Activated CD4-positive, CD25-positive, alpha-beta regulatory T cell treated with anti-CD3 and anti-CD28 coated beads, Interleukin-2, amount 50 U/mL, for 72 hours (primary cell): ENCODE data around the gene C11orf21.

Experiments
- DNase-seq: peaks from one replicate; pipeline ENCODE4 v3.0.0; 2021

The C11orf21 gene

DNA sequence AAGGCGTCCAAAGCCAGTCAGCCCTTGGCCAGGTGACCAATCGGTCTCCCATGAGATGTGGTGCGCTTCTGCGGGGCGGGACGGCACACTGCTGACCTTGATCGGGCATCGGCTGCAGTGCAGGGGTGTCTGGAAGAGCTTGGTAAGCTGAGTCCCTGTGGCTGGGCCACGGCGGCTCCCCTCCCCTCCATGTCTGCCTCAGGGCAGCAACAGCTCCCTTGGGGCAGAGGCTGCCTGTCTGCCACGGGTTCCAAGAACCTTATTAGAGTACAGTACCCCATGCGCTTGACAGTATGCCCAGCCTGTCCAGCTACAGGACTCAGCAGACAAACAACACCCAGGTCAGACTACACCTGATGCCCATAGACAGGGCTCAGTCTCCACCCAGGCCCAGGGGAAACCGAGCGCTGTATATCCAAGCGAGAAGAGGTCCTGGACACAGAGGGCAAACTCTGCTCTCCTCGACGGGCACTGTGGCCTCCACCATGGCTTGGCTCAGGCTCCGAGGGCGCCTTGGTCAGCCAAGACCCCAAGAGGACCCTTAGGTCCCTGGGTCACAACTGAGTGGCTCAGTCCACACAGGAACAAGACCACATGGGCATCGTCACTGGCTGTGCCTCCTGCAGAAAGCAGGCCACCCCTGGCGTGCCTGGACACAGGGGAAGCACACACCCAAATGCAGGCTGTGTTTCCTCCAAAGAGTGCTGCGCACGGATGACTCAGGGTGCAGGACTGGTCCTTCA lies 19.0 kb upstream of the C11orf21 start:
- no peak for DNase-seq

DNA sequence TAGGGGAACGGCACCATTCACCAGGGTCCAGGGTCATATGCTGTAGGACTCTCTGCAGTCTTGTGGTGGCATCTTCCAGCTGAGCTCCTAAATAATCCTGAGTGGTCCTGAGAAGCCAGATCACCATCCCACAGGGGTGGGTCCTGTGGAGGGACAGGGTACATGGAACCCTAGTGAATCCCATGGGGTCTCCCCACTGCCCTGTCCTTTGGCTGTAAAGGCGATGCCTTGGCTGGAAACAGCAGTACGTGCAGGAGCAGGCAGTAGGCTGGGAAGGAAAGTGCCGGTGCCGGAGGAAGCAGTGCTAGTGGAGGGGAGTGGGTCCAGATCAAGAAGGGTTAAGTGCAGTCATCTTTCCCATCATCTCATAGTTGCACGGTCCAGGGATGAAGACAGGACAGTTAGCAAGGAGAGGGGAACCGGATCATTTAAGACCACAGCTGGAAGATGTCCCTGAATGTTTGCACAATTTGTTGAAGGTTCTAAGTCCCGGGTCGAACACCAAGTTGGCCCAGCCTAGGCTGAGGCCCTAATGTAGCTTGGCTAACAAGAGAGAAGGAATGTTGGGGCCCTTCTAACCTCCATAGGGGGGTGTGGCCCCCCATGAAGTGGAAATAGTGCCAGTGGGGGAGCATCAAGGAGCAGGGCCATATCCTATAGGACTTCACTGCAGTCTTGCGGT lies 18.2 kb upstream of the C11orf21 start:
- no peak for DNase-seq

DNA sequence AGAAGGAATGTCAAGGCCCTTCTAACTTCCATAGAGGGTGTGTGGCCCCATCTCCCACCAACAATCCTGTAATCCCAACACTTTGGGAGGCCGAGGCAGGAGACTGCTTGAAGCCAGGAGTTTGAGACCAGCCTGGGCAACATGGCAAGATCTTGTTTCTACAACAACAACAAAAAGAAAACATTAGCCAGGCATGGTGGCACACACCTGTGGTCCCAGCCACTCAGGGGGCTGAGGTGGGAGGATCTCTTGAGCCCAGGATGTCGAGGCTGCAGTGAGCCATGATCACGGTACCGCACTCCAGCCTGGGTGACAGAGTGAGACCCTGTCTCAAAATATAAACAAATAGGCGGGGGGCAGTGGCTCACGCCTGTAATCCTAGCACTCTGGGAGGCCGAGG lies 17.0 kb upstream of the C11orf21 start:
- no peak for DNase-seq

DNA sequence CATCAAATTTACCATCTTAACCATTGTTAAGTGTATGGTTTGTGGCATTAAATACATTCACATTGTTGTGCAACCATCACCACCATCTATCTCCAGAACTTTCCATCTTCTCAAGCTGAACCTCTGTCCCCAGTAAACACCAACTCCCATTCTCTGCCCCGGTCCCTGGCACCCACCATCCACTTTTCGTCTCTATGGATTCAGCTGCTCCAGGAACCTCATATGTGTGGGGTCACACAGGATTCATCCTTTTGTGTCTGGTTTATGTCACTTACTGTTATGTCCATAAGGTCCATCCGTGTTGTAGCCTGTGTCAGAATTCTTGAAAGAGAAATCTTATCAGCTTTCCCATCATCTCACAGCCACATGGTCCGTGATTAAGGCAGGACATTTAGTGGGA lies 16.4 kb upstream of the C11orf21 start:
- no peak for DNase-seq

DNA sequence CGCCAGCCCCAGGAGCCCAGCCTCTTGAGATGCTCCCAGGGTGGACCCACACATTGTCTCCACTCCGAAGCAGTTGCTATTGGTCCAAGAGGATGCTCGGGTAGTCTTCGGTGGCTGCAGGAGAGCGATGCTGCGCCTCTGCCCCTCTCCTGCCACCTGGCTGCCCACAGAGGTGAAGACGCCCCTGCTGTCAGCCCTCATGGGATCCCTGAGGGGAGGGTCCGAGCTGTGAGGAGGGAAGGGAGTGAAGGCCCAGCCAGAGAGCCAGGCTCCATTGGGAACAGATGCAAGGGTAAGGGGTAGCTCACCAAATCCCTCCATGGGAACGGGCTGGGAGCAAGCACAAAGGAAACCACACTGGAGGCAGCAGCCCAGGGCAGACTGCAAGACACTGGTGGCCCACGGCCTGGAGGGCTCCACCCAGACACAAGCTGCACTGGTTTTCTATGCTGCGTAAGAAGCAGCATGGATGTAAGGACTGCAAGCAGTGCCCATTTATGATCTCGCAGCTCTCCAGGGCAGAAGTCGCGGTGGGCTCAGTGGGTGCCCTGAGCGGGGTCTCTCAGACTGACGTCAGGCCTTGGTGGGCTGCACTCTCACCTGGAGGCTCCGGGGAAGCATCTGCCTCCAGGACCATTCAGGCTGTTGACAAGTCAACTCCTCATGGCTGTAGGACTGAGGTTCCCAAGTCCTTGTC lies 15.8 kb upstream of the C11orf21 start:
- DNase-seq = no peak

DNA sequence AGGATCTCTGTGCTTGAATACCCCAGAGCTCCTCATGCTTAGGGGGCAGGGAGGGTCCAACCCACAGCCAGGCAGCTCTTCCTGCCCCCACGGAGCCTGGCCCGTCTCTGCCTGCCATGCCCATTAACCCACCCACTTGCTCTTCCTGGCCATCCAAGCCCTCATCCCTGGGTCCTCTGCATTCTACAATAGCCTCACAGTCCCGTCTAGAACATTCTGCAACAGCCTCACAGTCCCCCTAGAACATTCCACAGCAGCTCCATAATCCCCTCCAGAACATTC lies 15.2 kb upstream of the C11orf21 start:
- DNase-seq = no peak

DNA sequence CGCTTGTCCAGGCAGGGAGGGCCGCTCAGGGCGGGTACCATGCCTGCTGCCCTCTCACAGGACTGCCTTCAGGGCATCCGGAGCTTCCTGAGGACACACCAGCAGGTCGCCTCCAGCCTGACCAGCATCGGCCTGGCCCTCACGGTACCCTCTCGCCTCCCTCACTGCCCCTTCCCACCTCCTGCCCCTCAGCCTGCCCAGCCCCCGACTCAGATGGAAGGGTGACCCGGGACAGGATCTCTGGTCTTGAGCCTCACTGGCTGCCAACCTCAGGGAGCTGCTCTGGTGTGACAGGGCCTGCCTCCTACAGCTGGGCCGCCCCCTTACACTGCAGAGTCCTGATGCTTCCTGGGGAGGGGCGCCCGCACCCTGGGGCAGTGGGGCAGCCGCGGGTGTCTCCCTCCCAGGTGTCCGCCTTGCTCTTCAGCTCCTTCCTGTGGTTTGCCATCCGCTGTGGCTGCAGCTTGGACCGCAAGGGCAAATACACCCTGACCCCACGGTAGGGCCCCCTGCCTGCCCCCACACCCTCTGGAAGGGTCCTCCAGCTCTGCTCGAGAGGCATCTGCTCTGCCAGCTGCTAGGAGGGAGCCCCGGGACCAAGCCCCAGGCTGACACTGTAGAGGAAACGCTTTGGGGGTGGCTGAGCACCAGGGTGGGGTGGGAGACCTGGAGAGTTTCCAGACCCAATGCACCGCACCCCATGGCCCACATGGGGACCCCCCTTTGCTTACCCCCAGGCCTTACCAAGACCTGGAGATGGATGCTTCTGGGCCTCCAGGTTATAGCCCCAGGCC lies 14.6 kb upstream of the C11orf21 start:
- no peak for DNase-seq

DNA sequence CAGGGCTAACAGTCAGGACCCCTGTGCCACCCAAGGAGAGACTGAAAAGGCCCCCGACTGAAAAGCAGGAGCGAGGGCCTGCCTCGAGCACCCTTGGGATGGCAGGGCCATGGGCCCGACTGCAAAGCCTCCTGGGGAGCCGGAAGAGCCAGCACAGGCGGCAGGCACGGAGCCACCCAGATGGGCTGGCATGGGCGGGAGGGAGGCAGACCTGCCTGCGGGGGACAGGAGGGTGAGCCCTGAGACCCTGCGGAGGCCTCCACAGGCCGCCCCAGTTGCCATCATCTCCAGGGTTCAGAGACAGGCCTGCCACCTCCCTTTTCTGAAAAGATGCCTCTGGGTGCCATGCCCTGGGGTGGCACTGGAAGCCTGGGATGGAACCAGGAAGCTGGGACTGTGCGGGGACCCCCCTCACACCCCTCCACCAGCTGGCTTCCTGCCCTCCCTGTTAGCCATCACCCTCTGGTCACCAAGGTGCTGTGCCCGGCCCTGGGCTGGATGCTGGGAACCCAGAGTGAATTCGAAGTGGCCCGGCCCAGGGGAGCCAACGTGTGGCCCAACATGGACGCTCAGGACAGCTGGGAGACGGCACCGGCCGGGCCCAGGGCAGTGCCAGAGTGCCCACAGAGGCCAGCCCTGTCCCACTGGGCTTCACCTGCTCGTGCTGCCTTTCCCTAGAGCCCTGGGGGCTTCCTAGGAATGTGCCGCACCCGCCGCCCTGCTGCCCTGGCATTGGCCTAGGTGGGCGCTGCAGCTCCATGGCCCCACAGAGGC lies 13.9 kb upstream of the C11orf21 start:
- DNase-seq = no peak

DNA sequence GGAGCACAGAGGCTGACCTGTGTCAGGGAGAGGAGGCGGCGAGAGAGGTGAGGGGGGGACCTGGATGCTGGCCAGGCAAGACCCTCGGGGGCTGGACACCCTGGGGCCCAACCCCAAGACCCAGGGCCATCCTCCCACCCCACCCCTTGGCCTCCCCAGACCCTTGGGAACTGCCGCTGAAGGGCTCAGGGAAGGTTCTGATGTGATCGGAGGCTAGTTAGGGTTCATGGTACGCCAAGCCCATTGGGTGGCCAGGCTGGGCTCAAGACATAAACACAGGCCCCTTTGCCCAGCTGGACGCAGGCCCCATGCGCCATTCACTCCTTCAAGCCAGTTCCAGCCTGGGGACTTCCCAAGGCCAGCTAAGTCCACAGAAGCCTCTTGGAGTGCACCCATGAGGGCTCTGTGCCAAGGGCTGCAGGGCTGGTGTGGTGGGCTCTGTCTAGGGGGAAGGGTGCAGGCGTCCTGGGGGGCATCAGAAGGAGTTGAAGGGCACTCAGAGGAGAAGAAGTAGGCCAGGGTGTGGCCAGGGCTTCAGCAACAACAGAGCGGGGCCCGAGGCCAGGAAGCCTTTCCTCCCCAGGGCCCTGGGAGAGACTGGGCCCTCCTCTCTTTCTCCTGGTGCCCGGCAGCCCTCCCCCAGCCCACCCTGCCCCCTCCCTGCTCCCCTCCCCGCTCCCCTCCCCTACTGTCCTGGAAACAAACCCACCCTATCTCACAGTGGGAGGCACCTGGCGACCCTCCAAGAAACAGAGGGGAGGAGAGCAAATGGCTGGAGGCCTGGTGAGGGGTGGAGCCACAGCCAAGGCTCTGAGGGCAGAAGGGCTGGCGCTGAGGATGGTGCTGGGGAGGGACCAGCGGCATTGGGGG lies 13.0 kb upstream of the C11orf21 start:
- DNase-seq = no peak

DNA sequence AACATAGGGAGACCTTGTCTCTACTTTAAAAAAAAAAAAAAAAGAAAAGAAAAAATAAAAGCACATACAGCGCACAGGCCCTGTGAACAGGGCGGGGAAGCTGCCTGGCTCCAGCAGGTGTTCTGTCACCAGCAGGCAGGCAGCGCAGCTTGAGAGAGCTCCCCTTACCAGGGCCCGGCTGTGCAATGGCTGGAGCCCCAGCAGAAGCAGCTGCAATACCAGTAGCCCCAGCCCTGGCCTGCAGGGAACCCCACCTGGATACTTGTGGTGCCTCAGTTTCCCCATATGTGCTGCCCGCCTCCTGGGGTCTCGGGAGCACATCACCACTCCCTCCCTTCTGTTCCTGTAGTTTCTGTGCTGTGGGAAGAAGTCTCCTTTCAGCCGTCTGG lies 12.4 kb upstream of the C11orf21 start:
- no peak for DNase-seq

DNA sequence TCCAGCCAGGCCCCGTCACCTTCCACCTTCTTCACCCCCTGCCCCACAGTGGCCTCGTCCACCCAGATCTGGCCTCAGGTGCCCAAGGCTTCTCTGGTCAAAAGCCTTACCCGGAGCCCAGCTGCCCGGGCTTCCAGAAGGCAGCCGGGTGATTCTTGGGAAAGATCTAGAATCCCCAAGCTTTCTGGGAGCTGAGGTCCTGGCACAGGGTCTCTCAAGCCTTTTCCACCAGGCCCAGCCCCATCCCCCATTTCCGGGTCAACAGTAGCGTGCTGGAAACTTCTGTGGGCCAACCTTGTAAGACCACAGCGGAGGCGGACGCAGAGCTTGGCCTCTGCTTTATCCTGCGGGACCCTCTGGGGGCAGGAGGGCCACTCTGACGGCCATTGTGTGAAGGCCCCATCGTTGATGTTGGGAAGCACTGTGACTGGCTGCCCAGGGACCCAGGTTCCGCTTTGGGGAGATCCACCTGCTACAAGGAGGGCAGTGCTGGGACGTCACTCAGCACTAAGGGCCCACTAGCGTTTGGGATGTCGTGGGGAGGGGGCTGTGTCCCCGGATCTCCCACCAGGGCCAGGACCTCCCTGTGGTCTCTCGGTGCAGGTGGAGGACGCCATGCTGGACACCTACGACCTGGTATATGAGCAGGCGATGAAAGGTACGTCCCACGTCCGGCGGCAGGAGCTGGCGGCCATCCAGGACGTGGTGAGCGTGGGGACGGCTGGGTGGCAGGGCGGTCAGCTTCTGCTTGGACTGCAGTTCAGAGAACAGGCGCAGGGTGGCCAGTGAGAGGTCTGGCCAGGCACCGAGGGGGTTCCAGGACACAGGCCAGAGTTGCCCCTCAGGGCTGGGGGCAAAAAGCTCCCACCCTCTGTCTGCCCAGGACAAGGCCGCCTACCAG lies 11.6 kb upstream of the C11orf21 start:
- DNase-seq = no peak

DNA sequence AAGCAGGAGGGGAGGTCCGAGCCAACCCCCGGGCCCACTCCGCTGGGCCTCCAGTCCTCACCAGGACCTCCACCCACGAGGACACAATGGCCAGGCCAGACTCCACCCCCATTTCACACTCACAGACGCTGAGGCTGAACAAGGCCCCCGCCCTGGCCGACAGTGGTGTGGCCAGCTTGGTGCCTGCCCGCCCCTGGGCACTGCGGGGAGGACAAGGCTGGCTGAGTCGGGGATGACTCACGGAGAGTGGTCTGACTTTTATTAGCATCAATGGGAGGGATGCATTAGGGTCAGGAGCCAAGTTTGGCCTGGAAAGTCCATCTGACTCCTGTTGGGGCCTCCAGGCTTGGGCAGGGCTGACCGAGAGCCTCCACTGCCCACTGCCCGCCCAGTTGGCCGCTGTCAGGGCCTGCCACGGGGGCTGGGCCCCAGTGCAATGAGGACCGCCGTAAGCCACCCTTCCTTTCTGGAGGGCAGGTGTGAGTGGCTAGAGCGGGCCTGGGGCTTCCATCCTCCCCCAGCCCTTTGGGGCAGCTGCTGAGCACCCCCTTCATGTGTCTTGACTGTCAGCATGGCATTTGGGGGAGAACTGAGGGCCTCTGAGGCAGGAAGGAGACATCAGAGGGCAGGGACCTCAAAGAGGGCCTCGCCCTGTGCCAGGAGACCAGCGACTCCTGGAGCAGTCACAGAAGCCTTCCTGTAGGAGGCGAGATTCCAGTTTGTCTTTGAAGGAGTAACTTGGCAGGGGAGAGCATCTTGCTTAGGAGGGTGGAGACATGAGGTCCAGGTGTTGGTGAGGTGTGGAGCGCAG lies 10.7 kb upstream of the C11orf21 start:
- no peak for DNase-seq

DNA sequence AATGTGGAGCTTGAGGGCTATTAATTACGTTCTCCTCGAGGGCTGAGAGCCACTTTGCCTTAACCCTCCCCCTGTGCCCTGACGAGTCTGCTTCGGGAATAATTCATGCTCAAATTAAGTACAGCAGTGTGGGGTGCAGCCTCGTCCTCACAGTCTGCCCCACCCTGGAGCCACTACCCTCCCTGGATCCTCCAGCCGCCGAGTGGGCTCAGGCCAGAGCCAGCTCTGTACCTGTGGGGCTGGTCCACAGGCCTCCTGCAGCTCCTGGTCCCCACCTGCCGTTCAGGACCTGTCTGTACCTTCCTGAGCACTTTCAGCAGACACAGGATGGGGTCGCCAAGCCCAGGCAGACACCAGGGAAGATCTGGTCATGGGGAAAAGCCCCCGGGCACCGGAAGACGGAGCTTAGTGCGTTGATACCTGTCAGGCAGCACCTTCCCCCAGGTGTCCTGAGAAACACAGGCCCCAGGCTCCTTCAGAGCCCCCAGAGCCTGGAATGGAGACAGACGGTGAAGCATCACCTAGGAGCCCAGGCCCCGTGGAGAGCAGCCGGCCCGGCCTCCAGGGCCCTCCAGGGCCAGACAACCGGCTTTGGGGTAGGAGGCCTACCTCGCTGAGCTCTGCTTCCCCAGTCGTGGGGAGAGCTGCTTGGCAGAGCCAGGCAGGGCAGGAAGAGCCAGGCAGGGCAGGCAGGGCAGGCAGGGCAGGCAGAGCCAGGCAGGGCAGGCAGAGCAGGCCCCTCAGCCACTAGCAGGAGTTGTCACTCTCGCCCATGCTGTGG lies 9.8 kb upstream of the C11orf21 start:
- DNase-seq = peak; percentile 31

DNA sequence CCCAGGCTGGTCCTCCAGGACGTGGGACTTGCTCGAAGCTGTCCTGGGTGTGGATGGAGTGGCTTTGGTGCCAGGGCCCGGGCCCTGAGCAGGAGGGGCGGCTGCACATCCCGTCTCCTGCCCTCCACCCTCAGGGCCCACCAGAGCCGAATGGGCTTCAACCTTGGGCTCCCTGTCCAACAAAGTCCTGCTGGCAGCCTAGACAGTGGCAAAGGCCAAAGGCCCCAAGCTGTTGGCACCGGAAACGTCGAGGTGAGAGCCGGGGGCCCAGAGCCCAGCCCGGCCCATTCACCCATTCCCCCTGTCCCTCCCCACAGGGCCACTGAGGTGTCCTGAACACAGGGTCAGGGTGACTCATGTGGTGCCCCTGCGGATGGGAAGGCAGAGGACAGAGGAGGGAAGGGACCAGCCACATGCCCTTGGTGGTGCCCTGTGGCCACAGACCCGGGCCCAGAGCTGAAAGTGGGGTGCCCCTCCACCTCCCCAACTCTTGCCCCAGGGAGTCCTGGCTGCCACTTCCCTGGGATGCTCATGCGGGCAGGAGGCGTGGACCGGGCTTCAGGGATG lies 9.2 kb upstream of the C11orf21 start:
- DNase-seq = no peak

DNA sequence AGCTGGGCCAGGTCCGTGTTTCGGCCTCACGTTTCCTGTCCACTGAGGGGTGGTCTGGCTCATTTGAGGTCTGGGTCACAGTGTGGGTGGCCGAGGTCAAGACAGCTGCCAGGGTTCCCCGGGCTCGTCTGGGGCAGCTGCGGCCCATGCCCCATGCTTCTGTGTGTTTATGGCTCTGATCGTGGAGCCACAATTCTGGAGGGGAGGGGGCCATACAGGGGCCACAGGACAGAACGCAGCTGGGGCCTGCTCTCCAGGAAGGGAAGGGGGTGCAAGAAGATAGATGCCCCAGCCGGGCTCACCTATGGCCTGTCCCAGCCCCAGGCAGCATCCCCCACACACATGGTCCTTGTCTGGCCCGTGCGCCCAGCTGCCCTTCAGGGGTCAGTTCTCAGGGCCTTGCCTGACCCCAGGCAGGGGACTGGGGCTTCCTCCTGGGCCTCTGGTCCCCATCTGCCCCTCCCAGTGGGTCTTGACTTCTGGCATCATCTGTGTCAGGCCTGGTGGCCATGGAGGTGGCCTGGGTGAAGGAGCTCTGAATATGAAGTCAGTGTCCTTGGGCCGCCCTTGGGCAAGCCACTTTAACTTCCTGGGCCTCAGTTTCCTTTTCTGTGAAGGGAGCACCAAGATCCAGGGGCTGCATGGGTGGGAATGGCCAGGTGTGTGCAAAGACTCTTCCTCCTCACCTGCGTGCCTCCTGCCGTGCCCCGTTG lies 8.5 kb upstream of the C11orf21 start:
- DNase-seq = no peak

DNA sequence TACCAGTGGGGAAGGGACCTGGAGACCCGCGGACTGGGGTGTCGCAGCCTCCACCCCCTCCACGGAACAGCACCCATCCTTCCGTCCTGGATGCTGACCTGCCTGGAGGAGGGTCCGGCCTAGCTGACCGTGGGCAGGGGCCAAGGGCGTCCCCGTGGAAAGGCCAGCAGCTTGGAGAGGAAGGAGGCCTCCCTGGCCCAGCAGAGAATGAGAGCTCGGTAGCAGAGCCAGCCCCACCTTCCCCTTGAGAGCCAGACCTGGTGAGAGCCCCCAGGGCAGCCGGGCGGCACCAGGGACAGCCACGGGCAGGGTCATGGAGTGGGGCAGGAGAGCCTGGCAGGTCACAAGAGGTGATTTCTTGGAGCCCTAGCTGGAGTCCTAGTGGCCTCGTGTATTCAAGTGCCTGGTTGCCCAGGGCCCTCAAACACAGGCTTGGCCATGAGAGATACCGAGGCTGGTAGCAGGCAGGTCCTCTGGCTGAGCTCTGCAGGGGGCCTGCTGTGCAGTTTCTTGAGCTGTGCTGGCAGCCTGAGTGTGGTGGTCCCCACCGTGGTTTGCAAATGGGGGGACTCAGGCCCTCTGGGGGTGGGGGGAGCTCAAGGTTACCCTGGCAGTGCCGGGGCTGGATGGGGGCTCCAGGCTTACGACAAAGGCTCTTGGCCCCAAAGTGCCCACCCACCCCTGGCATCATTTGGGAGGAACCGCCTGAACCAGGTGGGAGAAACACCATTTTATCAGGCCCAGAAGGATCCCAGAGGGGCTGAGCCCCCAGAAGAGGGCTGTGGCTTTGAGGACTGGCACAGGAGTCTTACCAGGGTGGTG lies 7.7 kb upstream of the C11orf21 start:
- no peak for DNase-seq

DNA sequence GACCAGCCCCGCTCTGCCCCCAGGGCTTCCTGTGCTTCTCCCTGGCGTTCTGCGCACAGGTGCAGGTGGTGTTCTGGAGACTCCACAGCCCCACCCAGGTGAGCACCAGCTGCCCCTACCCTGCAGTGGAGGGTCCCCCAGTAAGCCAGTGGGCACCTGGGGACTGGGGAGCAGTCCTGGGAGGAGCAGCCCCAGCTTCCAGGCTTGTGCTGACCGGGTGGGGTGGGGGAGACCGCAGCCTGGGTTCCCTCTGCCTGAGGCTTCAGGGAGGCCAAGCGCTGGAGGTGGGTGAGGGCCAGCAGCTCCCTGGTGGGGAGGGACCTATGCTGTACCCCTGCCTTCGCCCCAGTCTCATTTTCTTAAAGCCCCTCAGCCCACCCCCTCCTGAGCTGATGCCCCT lies 7.0 kb upstream of the C11orf21 start:
- DNase-seq = no peak
